Measurements from ENCODE around the gene CPZ.

The CPZ gene

DNA sequence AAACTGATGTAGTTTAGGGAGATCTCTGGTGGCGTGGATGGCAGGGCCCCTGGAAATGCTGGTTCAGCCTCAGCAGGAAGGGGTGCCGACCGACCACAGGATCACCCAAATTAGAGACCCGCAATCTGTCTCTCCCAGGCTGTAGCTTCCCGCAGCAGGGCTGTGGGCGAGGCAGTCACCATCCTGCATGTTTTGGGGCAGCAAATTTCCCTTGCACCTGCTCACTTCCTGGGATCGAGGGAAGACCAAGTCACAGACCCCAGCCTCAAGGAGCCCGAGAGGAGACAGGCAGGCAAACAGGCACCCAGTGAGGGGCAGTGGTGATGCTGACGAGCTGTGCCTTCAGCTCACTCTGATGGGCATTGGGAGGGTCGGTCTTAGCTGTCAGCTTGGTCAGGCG, 33.6 kb upstream of the CPZ start:
- Histone ChIP-seq H3K4me3 (ENCODE audit: low read depth, low read length) (no peak overlapping the region), H3K4me1 (no peaks in the 10 kb centered on the region), H3K36me3 (no peaks in the 10 kb centered on the region), H3K9me3 (no peaks in the 10 kb centered on the region), H3K27me3 (no peaks in the 10 kb centered on the region)
- DNase-seq, result no peak
- TF ChIP-seq, protein P1, sequence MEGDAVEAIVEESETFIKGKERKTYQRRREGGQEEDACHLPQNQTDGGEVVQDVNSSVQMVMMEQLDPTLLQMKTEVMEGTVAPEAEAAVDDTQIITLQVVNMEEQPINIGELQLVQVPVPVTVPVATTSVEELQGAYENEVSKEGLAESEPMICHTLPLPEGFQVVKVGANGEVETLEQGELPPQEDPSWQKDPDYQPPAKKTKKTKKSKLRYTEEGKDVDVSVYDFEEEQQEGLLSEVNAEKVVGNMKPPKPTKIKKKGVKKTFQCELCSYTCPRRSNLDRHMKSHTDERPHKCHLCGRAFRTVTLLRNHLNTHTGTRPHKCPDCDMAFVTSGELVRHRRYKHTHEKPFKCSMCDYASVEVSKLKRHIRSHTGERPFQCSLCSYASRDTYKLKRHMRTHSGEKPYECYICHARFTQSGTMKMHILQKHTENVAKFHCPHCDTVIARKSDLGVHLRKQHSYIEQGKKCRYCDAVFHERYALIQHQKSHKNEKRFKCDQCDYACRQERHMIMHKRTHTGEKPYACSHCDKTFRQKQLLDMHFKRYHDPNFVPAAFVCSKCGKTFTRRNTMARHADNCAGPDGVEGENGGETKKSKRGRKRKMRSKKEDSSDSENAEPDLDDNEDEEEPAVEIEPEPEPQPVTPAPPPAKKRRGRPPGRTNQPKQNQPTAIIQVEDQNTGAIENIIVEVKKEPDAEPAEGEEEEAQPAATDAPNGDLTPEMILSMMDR (IDR thresholded peaks at IDR 0.05; ENCODE audit: low read depth, low read length), result no peak

DNA sequence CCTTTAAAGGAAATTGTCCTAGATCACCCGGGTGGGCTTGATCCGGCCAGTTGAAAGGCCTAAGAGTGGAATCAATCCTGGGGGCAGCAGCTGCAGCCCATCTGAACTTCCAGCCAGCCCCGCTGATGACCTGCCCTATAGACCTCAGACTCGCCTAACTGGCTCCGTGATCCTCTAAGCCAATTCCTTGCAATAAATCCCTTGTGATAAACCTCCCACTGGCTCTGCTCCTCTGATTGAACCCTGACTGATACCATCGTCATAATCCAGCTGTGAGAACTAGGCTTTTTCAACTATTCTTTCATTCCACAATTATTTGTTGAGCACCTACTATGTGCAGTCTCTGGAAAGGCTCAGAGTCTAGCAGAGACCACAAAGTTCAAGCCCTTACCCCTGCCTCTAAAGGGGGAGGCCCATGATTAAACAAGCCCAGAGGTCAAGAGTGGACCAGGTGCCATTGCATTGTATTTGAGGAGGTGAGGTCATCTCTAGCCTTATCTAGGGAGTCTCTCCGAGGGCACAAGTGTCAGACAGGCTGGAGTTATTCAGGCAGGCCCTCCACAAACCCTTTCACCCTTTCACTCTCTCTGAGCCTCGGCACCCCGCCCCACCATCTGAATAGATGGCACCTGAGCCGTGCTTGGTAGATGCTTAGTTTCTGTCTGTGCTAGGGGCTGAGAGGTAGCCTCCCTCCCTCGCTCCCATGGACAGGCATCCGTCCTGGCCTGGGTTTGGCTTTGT, 32.9 kb upstream of the CPZ start:
- H3K9me3 ChIP-seq, result no peaks in the 10 kb centered on the region
- TF ChIP-seq, protein P1 (IDR thresholded peaks at IDR 0.05; ENCODE audit: low read depth, low read length), result no peak
- DNase-seq, result no peak

DNA sequence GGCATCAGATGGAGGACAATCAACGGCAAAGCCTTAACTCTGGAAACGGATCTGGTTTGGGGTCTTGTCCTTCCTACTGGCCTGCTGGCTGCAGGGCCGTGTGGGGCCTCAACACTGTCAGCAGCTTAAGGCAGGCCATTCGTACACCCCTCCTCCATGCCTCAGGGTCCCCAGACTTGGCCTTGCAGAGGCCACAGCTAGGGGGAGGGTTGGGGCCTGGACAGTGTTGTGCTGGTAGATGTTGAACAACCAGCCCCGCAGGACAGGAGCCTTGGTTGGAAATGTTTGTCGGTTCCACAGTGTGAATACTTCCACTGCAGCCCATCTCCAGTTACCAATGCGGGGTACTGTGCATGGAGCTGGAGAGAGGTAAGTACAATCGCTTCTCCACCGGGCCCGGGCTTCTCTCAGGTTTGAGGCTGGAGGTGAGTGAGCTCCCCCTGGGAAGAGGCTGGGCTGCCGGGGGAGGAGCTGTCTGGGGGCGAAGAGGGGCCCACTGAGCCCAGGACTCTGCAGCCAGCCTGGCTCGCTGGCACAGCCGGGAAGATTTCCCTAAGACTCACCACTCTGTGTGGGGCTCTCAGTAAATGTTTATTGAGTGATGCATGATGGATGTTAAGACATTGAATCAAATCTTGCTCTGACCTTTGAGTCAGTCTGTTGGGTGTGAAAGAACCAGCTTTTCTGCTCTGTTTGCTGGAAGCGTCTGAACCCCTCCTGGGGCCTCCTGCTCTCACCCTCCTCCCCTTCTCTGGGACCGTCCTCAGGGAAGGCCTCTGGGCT, 32.1 kb upstream of the CPZ start:
- H3K27me3 ChIP-seq, result no peaks in the 10 kb centered on the region
- no peaks in the 10 kb centered on the region for H3K36me3 ChIP-seq
- no peaks in the 10 kb centered on the region for H3K9me3 ChIP-seq
- TF ChIP-seq, protein P1 (IDR thresholded peaks at IDR 0.05; ENCODE audit: low read depth, low read length), result no peak
- DNase-seq, result no peak
- no peak overlapping the region for H3K4me3 ChIP-seq (ENCODE audit: low read depth, low read length)
- H3K4me1 ChIP-seq, result no peaks in the 10 kb centered on the region

More for the DNA sequence above, 32.9 kb upstream of the CPZ start:
- Histone ChIP-seq H3K4me3 (ENCODE audit: low read depth, low read length) (no peak overlapping the region), H3K36me3 (no peaks in the 10 kb centered on the region), H3K4me1 (no peaks in the 10 kb centered on the region), H3K27me3 (no peaks in the 10 kb centered on the region)

DNA sequence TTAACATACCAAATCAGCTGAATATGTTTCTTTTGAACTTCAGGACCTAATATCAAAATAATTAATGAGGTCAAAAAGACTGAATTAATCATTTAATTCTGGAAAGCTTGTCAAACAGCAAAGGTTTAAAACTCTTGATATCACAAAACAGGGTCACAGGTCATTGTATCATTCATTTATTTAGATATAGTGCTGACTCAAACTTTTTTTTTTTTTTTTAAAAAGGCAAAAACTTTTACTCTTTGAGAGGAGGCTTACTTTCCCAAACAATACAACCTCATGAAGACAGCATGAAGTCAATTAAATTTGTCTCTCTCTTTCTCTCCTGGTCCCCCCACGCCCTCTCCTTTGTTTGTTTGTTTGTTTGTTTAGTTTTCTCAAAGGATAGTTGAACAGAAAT, 28.0 kb upstream of the CPZ start:
- Histone ChIP-seq H3K4me1 (no peaks in the 10 kb centered on the region), H3K4me3 (ENCODE audit: low read depth, low read length) (no peak overlapping the region), H3K9me3 (no peaks in the 10 kb centered on the region), H3K27me3 (no peaks in the 10 kb centered on the region), H3K36me3 (no peaks in the 10 kb centered on the region)
- TF ChIP-seq, protein P1 (IDR thresholded peaks at IDR 0.05; ENCODE audit: low read depth, low read length), result no peak
- no peak for DNase-seq

DNA sequence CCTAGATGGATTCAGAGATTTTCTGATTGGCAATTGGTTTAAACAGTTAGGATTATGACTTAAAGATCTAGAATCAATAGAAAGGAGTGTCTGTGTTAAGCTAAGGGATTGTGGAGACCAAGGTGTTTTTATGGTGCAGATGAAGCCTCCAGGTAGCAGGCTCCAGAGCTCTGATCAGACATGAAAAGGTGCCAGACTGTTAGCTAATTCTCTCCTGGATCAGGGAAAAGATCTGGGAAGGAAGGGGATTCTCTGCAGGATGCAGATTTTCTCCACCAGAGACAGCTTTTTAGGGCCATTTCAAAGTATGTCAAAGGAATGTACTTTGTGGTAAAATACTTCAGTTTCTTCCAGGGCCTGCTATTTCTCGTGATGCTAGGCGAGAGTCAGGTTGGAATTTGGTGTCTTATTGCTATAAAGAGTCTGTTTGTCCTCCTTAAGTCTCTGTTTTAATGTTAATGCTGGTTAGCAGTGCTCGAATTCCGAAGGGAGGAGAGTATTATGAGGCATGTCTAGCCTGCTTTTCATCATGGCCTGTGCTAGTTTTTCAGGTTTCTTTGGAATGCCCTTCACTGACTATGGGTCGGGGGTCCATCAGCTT, 24.4 kb upstream of the CPZ start:
- Histone ChIP-seq H3K36me3 (no peaks in the 10 kb centered on the region), H3K4me1 (no peaks in the 10 kb centered on the region), H3K27me3 (no peaks in the 10 kb centered on the region), H3K9me3 (no peaks in the 10 kb centered on the region; the same call in 1 of the 2 replicates), H3K4me3 (ENCODE audit: low read depth, low read length) (no peak overlapping the region)
- TF ChIP-seq, protein P1 (IDR thresholded peaks at IDR 0.05; ENCODE audit: low read depth, low read length), result no peak
- no peak for DNase-seq

Data from BE2C (cell line).